ENCODE data around the gene ACKR2.

DNA sequence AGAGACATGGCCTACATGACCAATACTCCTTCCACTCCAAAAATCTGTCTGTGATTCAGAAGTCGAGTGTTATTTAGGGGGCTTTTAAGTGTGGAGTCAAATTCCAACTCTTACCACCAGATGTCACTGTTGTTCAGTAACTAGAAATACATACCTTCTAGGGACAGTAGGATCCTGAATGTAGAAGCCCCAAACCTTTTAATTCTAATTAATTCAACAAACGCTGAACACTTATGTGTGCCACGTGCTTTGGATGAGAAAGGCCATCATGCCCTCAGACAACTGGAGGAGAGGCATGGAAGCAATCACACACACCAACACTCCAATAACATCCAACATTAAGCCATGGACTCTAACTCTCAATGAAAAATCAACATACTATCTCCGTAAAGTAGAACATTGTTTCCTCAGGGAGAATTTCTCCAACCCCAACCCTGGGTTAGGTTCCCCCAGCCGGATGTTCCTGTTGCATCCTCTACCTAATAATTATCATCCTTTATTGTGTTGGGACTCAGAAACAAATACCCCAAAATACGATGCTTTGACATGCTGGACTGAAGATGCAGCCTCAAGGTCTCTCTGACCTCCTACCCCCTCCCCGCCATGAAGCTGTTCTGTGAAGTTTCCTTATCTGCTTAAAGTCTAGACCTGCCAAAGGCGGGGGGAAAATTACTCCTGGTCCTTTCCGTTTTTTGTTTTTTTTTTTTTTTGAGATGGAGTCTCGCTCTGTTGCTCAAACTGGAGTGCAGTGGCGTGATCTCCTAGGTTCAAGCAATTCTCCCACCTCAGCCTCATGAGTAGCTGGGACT lies 28.1 kb upstream of the ACKR2 start:
- TF ChIP-seq, protein P1, sequence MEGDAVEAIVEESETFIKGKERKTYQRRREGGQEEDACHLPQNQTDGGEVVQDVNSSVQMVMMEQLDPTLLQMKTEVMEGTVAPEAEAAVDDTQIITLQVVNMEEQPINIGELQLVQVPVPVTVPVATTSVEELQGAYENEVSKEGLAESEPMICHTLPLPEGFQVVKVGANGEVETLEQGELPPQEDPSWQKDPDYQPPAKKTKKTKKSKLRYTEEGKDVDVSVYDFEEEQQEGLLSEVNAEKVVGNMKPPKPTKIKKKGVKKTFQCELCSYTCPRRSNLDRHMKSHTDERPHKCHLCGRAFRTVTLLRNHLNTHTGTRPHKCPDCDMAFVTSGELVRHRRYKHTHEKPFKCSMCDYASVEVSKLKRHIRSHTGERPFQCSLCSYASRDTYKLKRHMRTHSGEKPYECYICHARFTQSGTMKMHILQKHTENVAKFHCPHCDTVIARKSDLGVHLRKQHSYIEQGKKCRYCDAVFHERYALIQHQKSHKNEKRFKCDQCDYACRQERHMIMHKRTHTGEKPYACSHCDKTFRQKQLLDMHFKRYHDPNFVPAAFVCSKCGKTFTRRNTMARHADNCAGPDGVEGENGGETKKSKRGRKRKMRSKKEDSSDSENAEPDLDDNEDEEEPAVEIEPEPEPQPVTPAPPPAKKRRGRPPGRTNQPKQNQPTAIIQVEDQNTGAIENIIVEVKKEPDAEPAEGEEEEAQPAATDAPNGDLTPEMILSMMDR (IDR thresholded peaks at IDR 0.05), result peak; percentile 82
- no peak for TF ChIP-seq ZFX (IDR thresholded peaks at IDR 0.05; ENCODE audit: borderline replicate concordance)
